Mucosa of rectum (tissue), 2 donors: ENCODE measurements around the gene CFAP206.
A peak's percentile ranks its signal among the peaks of the same experiment; 100 is the strongest.
"Not testable (repeated sequence)": the region's sequence is repeated elsewhere in the genome, so short reads cannot be mapped to it uniquely, and the experiment has no call there.

Source experiments
- H3K27ac ChIP-seq, 2 donors: one replicate each; pipeline ENCODE4 v1.7.0; 2013; ENCODE audit warnings: inconsistent platforms in 2 of 2, low read depth in 2 of 2, low read length in 2 of 2
- H3K27me3 ChIP-seq, 2 donors: one replicate each; pipeline ENCODE4 v1.7.0; 2013; ENCODE audit warnings: low read length in 2 of 2; ENCODE audit not compliant: control insufficient read depth in 2 of 2, insufficient read depth in 2 of 2
- H3K36me3 ChIP-seq, 2 donors: one replicate each; pipeline ENCODE4 v1.7.0; 2013; ENCODE audit warnings: low read length in 2 of 2; ENCODE audit not compliant: control insufficient read depth in 2 of 2, insufficient read depth in 2 of 2
- H3K4me1 ChIP-seq, 2 donors: one replicate each; pipeline ENCODE4 v1.7.0; 2013; ENCODE audit warnings: low read length in 2 of 2, mild to moderate bottlenecking in 1 of 2; ENCODE audit not compliant: control insufficient read depth in 2 of 2, insufficient read depth in 2 of 2
- H3K4me3 ChIP-seq, 2 donors: one replicate each; pipeline ENCODE4 v1.7.0; 2013; ENCODE audit warnings: low read length in 2 of 2
- H3K9ac ChIP-seq, 2 donors: one replicate each; pipeline ENCODE4 v1.7.0; 2013; ENCODE audit warnings: low read length in 2 of 2, low read depth in 1 of 2, mild to moderate bottlenecking in 1 of 2
- H3K9me3 ChIP-seq, 2 donors: one replicate each; pipeline ENCODE4 v1.7.0; 2013; ENCODE audit warnings: low read length in 2 of 2; ENCODE audit not compliant: control insufficient read depth in 2 of 2
- donor health status: healthy.
- donor health status: Normal muscosa, but diverticular disease.

CFAP206 gene

DNA sequence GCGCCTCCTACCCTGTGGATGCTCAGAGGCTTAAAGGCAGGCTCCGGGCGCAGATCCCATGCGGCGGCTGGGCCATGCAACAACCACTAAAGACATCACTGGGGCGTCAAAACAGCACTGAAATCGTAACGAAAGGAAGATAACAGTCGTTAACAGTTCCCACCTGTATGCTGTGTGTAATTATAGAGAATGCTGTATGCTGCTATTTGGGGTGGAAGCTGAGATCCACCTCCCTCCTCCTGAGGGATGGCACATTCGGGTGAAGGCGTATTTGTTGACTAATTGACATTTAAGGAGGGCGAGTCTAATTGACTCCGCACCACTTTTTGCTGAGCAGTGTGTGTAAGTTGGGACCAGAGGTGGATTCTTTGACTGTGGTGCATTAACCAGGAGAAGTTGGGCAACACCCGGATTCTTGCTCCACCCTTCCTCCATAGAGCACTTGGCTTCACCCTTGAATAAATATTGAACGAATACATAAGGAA, 65.7 kb downstream of the CFAP206 start:
- Histone ChIP-seq H3K4me3 (peak overlapping the region; percentile 98 to 99), H3K27ac (peak overlapping the region; percentile 94 to 96), H3K9ac (peak overlapping the region; percentile 97), H3K36me3 (peaks cover 3 to 4% of the 10 kb centered on the region in 2 donors), H3K9me3 (no peaks in the 10 kb centered on the region), H3K27me3 (no peaks in the 10 kb centered on the region), H3K4me1 (peaks cover 14 to 15% of the 10 kb centered on the region in 2 donors)

DNA sequence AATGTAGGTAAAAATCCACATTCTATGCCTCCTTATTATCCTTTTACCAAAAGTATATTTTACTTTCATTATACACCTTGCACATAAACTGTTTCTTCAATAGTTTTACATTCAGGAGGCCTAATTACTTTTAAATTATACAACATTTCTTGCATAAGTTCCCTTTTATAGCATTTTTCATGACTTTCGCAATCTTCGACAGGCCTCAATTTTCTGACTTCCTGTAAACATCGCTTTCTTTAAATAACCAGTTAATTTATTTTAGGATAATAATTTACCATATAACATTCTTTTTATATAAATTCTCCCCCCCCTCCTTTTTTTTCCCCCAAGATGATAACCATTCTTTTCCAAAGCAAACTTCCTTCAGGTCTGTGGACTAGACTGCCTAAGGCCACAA, 74.2 kb downstream of the CFAP206 start:
- Histone ChIP-seq H3K9ac (no peak overlapping the region), H3K4me1 (no peaks in the 10 kb centered on the region), H3K4me3 (no peak overlapping the region), H3K27me3 (no peaks in the 10 kb centered on the region), H3K36me3 (peaks cover 3 to 20% of the 10 kb centered on the region in 2 donors), H3K9me3 (peaks cover 0 to 2% of the 10 kb centered on the region in 2 donors), H3K27ac (no peak overlapping the region)

DNA sequence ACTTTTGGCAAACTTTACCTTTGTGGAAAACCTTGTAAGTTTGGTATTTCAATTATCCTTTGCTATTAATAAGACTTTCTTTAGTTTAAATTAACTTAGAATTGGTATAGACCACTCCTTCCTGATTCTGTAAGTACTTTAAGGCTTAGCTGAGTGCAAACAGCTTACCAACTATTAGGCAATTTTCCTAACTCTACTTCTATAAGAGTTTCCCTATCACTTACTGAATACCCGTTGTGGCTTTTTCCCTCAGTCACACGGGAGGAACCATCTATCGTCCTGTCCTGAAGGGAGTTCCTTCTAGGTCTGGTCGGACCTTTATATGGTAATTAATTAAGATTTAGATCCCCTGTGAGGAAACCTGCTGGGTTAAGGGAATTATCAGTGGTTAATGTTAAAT, 74.6 kb downstream of the CFAP206 start:
- Histone ChIP-seq H3K9ac (no peak overlapping the region), H3K36me3 (peaks cover 3 to 20% of the 10 kb centered on the region in 2 donors), H3K27me3 (no peaks in the 10 kb centered on the region), H3K27ac (no peak overlapping the region), H3K9me3 (peaks cover 0 to 2% of the 10 kb centered on the region in 2 donors), H3K4me1 (no peaks in the 10 kb centered on the region), H3K4me3 (no peak overlapping the region)

DNA sequence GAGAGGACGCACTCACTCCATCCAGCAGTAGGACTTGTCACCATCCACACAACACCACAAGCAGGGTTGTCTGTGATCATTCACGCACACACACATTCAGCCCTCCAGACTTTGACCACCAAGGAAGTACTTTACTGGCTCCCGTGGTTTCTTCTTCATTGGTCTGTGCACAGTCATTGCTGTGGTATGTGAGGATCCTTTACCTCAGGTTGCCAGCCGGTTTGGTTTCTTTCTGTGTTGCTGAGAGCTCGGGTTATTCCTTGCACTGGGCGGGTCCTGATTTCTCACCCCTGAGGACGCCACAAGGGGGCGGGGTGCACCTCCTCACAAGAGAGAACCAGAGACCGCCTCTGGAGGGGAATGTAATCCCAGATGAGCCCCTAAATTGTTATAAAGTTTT, 76.2 kb downstream of the CFAP206 start:
- Histone ChIP-seq H3K27ac (no peak overlapping the region), H3K9me3 (peaks cover 0 to 2% of the 10 kb centered on the region in 2 donors), H3K36me3 (peaks cover 0 to 15% of the 10 kb centered on the region in 2 donors), H3K4me1 (no peaks in the 10 kb centered on the region), H3K4me3 (no peak overlapping the region), H3K9ac (no peak overlapping the region), H3K27me3 (no peaks in the 10 kb centered on the region)

DNA sequence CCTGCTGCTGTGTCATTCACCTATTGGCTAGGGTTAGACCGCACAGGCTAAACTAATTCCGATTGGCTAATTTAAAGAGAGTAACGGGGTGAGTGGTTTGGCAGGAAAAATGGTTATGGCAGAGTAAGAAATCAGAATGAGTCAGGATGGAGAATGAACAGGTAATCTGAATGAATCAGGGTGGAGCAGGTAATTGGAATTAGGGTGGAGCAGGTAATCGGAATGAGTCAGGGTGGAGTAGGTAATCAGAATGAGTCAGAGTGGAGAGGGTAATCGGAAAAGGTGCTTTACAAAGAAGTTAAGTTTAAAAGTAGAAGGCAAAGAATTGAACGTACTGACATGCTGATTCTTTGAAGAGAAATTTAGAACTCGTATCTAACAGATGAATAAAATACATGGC, 76.7 kb downstream of the CFAP206 start:
- Histone ChIP-seq H3K36me3 (peaks cover 0 to 15% of the 10 kb centered on the region in 2 donors), H3K9me3 (peaks cover 0 to 2% of the 10 kb centered on the region in 2 donors), H3K4me3 (no peak overlapping the region), H3K27ac (no peak overlapping the region), H3K27me3 (no peaks in the 10 kb centered on the region), H3K4me1 (no peaks in the 10 kb centered on the region), H3K9ac (no peak overlapping the region)

DNA sequence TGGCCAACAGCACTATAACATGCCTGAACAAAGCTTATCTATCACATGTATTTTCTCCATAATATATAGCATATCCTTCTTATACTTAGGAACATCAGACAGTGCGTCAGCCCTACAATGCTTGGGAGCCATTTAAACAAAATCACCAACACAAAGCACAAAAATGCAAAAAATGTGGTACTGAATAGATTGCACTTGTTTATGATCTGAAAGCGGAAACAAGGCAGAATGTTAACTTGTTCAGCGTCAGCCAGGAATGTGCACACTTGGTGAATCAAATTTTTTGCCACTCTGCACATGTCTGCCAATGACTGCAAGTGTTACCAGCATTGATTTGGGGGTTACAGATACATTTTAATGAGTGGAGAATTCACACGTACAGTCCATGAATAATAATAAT, 79.8 kb downstream of the CFAP206 start:
- H3K36me3 ChIP-seq, result peaks cover under 1 to 6% of the 10 kb centered on the region in 2 donors
- H3K27ac ChIP-seq, result no peak overlapping the region
- peaks cover 0 to 2% of the 10 kb centered on the region in 2 donors for H3K9me3 ChIP-seq
- no peak overlapping the region for H3K4me3 ChIP-seq
- H3K27me3 ChIP-seq, result no peaks in the 10 kb centered on the region
- no peaks in the 10 kb centered on the region for H3K4me1 ChIP-seq
- no peak overlapping the region for H3K9ac ChIP-seq

DNA sequence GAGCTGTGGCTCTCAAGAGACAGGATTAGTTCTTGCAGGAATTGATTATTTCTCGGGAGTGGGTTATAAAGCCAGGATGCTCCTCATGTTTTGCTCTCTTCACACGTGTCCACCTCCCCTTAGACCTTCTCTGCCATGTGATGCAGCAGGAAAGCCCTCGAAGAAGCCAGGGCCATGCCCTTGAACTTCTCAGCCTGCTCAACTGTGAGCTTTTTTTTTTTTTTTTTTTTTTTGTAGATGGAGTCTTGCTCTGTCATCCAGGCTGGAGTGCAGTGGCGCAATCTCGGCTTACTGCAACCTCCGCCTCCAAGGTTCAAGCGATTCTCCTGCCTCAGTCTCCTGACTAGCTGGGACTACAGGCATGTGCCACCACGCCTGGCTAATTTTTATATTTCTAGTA, 81.6 kb downstream of the CFAP206 start:
- H3K9me3 ChIP-seq, H3K4me3 ChIP-seq, H3K9ac ChIP-seq, H3K4me1 ChIP-seq, H3K27ac ChIP-seq, H3K27me3 ChIP-seq, H3K36me3 ChIP-seq: not testable (repeated sequence)

DNA sequence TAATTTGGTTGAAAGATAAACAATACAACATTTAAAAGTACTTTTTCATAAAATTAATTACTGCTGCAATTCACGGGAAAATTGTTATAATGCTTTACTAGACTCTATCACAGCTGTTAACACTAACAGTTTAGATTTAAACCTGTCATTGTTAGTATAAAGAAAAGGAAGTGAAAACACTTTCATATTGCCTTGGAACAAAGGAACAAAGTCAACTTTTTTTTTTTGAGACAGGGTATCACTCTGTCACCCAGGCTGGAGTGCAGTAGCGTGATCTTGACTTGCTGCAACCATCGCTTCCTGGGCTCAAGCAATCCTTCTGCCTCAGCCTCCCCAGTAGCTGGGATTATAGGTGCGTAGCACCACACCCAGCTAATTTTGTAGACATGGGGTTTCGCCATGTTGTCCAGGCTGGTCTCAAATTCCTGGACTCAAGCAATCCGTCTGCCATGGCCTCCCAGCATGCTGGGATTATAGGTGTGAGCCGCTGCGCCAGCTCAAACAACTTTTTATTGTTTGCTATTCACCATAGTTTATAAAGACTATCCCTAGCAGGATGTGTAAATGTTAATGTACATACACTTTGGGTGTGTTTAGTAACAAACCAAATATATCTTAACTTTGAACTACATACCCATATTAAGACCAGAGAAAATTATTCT, 87.1 kb downstream of the CFAP206 start:
- no peaks in the 10 kb centered on the region for H3K27me3 ChIP-seq
- H3K4me1 ChIP-seq, result peaks cover 3% of the 10 kb centered on the region in 2 donors
- peak overlapping the region; percentile 67 to 85 for H3K27ac ChIP-seq
- H3K9ac ChIP-seq, result no peak overlapping the region
- no peaks in the 10 kb centered on the region for H3K9me3 ChIP-seq
- H3K4me3 ChIP-seq, result peak overlapping the region; percentile 47 to 48
- H3K36me3 ChIP-seq, result peaks cover 0 to 4% of the 10 kb centered on the region in 2 donors

DNA sequence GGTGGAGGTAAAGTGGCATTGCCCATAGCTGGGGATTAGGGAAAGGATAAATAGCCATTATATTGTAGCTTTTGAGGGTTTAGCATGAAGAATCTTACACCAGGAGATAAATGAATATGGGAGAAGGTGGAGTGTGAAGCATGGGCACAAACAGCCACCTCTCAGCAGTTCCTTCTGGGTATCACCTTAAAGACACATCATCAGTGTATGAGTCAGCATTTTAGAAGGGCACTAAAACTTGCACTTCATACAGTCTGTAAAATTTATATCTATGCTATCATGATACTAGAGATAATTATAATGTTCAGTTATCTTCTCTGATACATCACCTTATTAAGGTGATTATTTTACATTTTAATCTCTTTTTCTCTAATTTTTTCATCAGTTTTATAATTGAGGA, 90.3 kb downstream of the CFAP206 start:
- Histone ChIP-seq H3K4me1 (peaks cover 3 to 6% of the 10 kb centered on the region in 2 donors), H3K9ac (no peak overlapping the region), H3K27me3 (no peaks in the 10 kb centered on the region), H3K9me3 (no peaks in the 10 kb centered on the region), H3K27ac (no peak overlapping the region), H3K4me3 (no peak overlapping the region), H3K36me3 (peaks cover 8 to 15% of the 10 kb centered on the region in 2 donors)

DNA sequence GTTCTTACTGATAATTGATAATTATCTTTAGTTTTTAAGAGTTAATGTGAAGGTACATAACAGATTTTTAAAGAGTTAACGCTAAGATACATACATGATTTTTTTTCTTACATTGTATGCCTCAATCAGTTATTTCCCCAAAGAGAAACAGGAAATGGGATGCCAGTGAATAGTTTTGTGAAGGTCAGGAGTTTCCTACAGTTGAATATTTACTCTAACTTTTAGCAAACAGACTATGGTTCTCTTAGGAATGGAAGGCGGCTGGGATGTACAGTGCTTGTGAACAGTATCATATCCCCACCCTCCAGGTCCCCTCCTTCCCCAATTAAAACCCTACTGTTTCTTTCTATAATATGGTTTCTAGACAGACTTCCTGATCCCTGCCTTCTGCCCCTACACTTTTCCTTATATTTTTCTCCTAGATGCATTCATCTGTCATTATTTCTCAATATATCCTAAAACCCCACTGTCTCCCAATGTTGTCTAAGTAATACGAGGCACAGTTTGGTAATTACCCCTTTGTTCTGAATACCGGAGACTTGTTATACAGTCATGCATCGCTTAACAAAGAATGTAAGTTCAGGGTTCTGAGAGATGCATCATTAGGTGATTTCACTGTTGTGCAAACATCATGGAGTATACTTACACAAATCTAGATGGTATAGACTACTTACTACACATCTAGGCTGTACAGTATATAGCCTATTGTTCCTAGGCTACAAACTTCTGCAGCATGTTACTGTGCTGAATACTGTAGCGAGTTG, 94.2 kb downstream of the CFAP206 start:
- Histone ChIP-seq H3K4me1 (peaks cover 0 to 3% of the 10 kb centered on the region in 2 donors), H3K4me3 (no peak overlapping the region), H3K36me3 (peaks cover 31 to 35% of the 10 kb centered on the region in 2 donors), H3K9me3 (no peaks in the 10 kb centered on the region), H3K27me3 (no peaks in the 10 kb centered on the region), H3K27ac (no peak overlapping the region), H3K9ac (no peak overlapping the region)
